Uterus (tissue), 4 donors: ENCODE measurements around the gene FGFRL1. TPM values are rescaled to one million over a fixed set of nuclear protein-coding genes. Genes with fewer than 3 reads are reported as not detected.

ENCODE experiments used
- DNase-seq, 2 donors: peaks; one replicate each; pipeline ENCODE4 v3.0.0-alpha.2; 2019 to 2020
- H3K27ac ChIP-seq, 2 donors: fragments of 200-600 bp; sonication (generic); 1 replicate in 1 of 2; 2 replicates in 1 of 2; pipeline ENCODE4 v1.5.1; 2016 to 2018
- H3K27me3 ChIP-seq, 2 donors: fragments of 200-600 bp; sonication (generic); one replicate each; pipeline ENCODE4 v1.5.1; 2018 to 2019; ENCODE audit warnings: control low read depth in 1 of 2
- H3K36me3 ChIP-seq, 2 donors: fragments of 200-600 bp; sonication (generic); one replicate each; pipeline ENCODE4 v1.5.1; 2019; ENCODE audit warnings: control low read depth in 1 of 2
- H3K4me1 ChIP-seq, 2 donors: fragments of 200-600 bp; sonication (generic); one replicate each; pipeline ENCODE4 v1.5.1; 2018 to 2019; ENCODE audit warnings: control low read depth in 1 of 2
- H3K4me3 ChIP-seq, 2 donors: fragments of 200-600 bp; sonication (generic); 1 replicate in 1 of 2; 2 replicates in 1 of 2; pipeline ENCODE4 v1.5.1; 2018 to 2019; ENCODE audit warnings: mild to moderate bottlenecking in 1 of 2
- H3K9me3 ChIP-seq, 2 donors: fragments of 200-600 bp; sonication (generic); one replicate each; pipeline ENCODE4 v1.5.1; 2019; ENCODE audit warnings: control low read depth in 1 of 2
- POLR2A ChIP-seq, 2 donors: fragments of 450-650 bp; IDR thresholded peaks; one replicate each; pipeline ENCODE4 v1.6.1; 2016; ENCODE audit warnings: antibody characterized with exemption in 2 of 2, mild to moderate bottlenecking in 1 of 2, moderate library complexity in 1 of 2
- intact Hi-C: fragments of 100-400 bp; cut with DNase I; formaldehyde crosslinking; loops from one replicate; pipeline ENCODE4 v1.15.1; 2023; ENCODE audit warnings: low total_unique reads
- total RNA-seq, 4 donors: library from RNA; depleted of rRNA in 3 of 4; stranded (reverse); fragments of >200 nt in 3 of 4; gene quantifications; one replicate each; pipeline versions ENCODE4 v1.1.0 to v1.2.4, GENCODE V29; 2014 to 2023
- TF ChIP-seq, protein P1 (sequence below), 4 experiments: fragments of 200-600 bp in 2 of 4; fragments of 450-650 bp in 2 of 4; sonication (generic) in 2 of 4; IDR thresholded peaks; one replicate each; pipeline ENCODE4 v1.5.1; 2016 to 2019; ENCODE audit warnings: antibody characterized with exemption in 4 of 4, mild to moderate bottlenecking in 2 of 4, moderate library complexity in 1 of 4
- donor health status: DM: yes; HTN: yes; CAD: no.

The FGFRL1 gene
- total RNA-seq, 4 donors from 2014 or later = 2.8 to 24.8 (median 13.9) TPM

DNA sequence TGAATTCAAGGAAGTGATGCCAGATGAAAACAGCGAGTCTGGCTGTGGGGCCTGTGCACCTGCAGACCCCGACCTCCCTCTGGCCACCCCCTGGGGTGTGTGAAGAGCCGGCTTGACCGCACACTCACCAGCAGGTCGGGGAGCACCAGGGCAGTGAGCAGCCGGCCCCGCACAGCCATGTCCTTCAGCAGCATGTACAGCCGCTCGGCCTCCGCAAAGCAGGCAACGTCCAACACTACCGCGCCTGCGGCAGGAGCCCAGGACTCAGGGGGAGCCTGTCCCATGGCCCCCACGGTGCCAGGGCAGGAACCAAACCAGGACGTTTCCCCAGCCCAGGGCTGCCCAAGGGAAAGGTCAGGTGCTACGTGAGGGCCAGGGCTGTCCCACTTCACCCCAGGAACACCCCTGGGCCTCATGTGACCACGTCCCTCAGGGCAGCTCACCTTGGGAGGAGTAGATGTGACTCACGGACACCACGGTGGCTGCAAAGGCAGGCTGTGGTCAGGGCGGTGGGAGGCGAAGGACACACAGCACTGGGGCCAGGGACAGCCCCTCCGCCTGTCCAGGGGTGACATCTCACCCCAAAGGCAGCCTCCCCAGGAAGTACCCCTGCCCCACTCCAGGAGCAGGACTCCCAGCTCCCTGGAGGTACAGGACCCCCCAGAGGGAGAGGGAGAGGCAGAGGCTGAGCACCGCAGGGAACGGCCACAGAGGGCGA lies 46.2 kb upstream of the FGFRL1 start:
- Histone ChIP-seq H3K9me3 (no peaks in the 10 kb centered on the region), H3K36me3 (no peaks in the 10 kb centered on the region), H3K4me1 (no peaks in the 10 kb centered on the region), H3K4me3 (no peak overlapping the region), H3K27ac (no peak overlapping the region), H3K27me3 (no peaks in the 10 kb centered on the region)
- no peak for DNase-seq
- TF ChIP-seq, protein P1, sequence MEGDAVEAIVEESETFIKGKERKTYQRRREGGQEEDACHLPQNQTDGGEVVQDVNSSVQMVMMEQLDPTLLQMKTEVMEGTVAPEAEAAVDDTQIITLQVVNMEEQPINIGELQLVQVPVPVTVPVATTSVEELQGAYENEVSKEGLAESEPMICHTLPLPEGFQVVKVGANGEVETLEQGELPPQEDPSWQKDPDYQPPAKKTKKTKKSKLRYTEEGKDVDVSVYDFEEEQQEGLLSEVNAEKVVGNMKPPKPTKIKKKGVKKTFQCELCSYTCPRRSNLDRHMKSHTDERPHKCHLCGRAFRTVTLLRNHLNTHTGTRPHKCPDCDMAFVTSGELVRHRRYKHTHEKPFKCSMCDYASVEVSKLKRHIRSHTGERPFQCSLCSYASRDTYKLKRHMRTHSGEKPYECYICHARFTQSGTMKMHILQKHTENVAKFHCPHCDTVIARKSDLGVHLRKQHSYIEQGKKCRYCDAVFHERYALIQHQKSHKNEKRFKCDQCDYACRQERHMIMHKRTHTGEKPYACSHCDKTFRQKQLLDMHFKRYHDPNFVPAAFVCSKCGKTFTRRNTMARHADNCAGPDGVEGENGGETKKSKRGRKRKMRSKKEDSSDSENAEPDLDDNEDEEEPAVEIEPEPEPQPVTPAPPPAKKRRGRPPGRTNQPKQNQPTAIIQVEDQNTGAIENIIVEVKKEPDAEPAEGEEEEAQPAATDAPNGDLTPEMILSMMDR (IDR thresholded peaks at IDR 0.05) = no peak
- no peak for TF ChIP-seq POLR2A (IDR thresholded peaks at IDR 0.05)
- intact Hi-C loops = no loop called here

DNA sequence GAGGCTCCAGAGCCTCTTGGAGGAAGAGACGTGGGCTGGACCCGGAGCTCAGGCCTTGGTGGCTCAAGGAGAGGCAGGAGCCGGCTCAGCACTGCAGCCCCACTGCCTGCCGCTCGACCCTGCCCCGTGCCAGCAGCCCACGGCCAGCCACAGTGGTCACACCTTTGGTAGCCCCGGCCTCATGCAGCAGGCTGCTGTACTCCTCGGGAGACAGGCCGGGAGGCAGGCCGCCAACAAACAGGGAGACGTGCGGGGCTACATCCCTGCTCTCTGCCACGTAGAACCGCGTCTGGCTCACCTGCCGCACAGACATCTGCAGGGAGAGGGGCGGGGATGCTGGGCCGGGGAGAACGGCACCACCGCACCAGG lies 45.7 kb upstream of the FGFRL1 start:
- Histone ChIP-seq H3K9me3 (no peaks in the 10 kb centered on the region), H3K27me3 (no peaks in the 10 kb centered on the region), H3K27ac (no peak overlapping the region), H3K36me3 (no peaks in the 10 kb centered on the region), H3K4me1 (no peaks in the 10 kb centered on the region), H3K4me3 (no peak overlapping the region)
- intact Hi-C loops = no loop called here
- DNase-seq = no peak
- TF ChIP-seq, protein P1 (IDR thresholded peaks at IDR 0.05) = no peak
- TF ChIP-seq POLR2A (IDR thresholded peaks at IDR 0.05) = no peak

DNA sequence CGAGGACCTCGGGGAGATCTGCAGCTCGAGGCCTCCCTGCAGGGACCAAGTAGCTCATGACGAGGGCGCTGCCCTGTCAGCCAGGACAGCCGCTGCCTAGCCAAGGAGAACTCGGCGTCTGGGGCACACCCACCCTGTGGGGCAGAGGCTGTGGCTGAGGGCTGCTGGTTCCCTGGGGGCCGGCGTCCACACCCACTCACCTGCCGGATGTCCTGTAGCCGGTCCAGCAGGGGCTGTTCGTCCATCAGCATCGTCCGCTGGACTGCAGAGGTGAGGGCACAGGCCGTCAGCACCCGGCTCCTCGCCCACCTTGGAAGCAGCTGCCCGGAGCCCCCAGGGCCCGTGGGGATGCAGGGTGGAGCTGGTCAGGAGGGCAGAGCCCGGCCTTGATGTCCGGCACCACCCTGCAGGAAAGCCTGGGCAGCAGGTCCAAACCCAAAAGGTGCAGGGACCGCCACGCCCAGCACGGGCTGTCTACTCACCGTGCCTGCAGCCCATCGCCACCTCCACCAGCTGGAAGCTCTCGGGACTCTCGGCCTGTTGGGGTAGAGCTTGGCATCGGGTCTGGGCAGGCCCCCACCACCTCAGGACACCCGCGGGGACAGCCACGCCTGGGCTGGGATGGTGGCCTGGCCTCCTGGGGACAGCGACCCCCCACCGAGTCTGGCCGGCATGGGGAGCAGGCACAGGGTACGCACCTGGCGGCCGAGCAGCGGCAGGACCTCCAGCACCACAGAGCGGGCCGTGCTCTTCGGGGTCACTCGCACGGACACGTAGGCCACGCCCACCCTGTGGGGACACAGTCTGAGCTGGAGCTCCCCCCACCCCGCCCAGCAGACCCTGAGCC lies 44.9 kb upstream of the FGFRL1 start:
- no peaks in the 10 kb centered on the region for H3K9me3 ChIP-seq
- H3K4me1 ChIP-seq = peaks cover 0 to 3% of the 10 kb centered on the region in 2 donors
- no peaks in the 10 kb centered on the region for H3K36me3 ChIP-seq
- no peak for DNase-seq
- H3K27ac ChIP-seq = no peak overlapping the region
- no peak for TF ChIP-seq POLR2A (IDR thresholded peaks at IDR 0.05)
- H3K27me3 ChIP-seq = no peaks in the 10 kb centered on the region
- H3K4me3 ChIP-seq = no peak overlapping the region
- intact Hi-C loops = no loop called here

DNA sequence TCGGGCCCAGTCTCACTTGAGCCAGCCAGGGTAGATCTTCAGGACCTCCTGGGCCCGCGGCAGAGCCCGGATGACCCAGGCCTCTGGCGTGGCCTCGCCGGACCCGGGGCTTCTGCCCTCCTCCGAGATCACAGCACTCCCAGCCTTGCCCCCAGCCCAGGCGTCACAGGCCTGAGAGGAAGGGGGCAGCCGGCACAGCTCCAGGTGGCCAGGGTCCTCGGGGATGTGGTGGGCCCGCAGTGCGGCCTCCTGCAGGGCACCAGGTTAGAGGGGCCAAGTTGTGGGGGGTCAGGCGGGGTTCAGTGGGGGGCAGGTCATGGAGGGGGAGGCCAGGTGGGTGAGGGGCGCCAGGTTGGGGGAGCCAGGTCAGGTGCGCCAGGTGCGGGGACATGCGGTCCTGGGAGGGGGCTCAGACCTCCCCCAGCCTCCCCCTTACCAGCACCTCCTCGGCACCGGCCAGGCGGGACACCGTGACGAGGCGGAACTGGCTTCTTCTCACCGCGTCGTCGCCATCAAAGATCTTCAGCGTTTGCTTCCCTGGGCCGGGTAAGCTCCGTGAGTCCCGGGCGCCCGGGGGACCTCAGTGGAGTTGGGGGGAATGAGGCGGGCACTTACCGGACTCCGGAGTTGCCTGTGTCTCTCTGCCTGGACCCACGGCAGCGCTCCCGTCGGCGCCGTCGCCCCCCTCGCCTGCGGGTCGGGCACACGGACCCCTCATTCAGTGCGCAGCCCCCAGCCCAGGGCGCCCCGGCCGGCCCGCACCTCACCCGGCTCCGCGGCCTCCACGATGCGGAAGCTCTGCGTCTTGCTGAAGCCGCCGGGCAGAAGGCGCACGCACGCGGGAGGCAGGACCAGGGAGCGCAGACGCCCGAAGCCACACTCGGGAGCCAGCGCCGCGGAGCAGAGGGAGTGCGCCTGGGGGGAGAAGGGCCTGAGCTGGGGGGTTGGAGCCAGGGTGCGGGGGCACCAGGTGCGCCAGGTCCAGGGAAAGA lies 44.0 kb upstream of the FGFRL1 start:
- no peak for TF ChIP-seq POLR2A (IDR thresholded peaks at IDR 0.05)
- TF ChIP-seq, protein P1 (IDR thresholded peaks at IDR 0.05) = no peak
- peaks cover 0 to 12% of the 10 kb centered on the region in 2 donors for H3K4me1 ChIP-seq
- H3K9me3 ChIP-seq = no peaks in the 10 kb centered on the region
- H3K4me3 ChIP-seq = no peak overlapping the region
- intact Hi-C loops = no loop called here
- no peak for DNase-seq
- no peak overlapping the region for H3K27ac ChIP-seq
- no peaks in the 10 kb centered on the region for H3K36me3 ChIP-seq
- no peaks in the 10 kb centered on the region for H3K27me3 ChIP-seq

DNA sequence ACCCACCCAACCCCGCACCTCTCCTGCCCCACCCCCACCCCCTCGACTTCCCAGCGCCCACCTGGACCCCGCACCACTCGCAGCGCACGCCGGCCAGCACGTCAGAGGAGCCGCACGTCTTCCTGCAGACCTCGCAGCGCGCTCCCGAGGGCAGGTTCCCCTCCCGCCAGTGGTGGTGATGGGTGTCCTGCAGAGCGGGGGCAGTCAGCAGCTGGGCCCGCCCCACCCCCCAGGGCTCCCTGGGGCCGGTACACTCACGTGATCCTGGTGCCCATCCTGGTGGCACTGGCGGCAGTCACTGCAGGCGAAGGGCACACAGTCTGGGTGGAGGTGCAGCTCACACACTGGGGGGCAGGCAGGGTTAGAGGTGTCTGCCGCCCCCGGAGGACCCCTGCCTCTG lies 43.2 kb upstream of the FGFRL1 start:
- H3K27me3 ChIP-seq = no peaks in the 10 kb centered on the region
- H3K36me3 ChIP-seq = no peaks in the 10 kb centered on the region
- no peak overlapping the region for H3K4me3 ChIP-seq
- peaks cover 0 to 15% of the 10 kb centered on the region in 2 donors for H3K4me1 ChIP-seq
- DNase-seq = no peak
- no peak overlapping the region for H3K27ac ChIP-seq
- intact Hi-C loops = no loop called here
- no peaks in the 10 kb centered on the region for H3K9me3 ChIP-seq
- TF ChIP-seq, protein P1 (IDR thresholded peaks at IDR 0.05) = no peak
- TF ChIP-seq POLR2A (IDR thresholded peaks at IDR 0.05) = no peak
